CD4-positive, alpha-beta T cell (primary cell): Measurements from ENCODE around the gene GALT. TPM values are rescaled to one million over a fixed set of nuclear protein-coding genes. Genes with fewer than 3 reads are reported as not detected.

Experiments
- ATAC-seq: fragments of 200-7000 bp; cut with Tn5 transposase; one replicate; pipeline ENCODE4 v1.10.0; 2022; ENCODE audit warnings: mild to moderate bottlenecking; ENCODE audit not compliant: poor library complexity
- CTCF ChIA-PET: fragments of 350-600 bp; sonication (Branson Sonifier 250); formaldehyde crosslinking; loops from one replicate; lab custom pipeline; 2021; ENCODE audit warnings: antibody characterized with exemption, inconsistent platforms; lab: Charles Lee
- POLR2A ChIA-PET: fragments of 350-600 bp; sonication (Branson Sonifier 250); formaldehyde crosslinking; loops from one replicate; lab custom pipeline; 2021; ENCODE audit warnings: antibody characterized with exemption, inconsistent platforms; lab: Charles Lee
- DNase-seq, 14 experiments: peaks; one replicate each; pipeline ENCODE4 v3.0.0-alpha.2; 2013 to 2020; ENCODE audit warnings: mixed read lengths in 2 of 14
- H3K27ac ChIP-seq, 2 donors: one replicate each; pipeline versions ENCODE4 v1.5.1 to v1.7.0; 2013; ENCODE audit warnings: low read length in 2 of 2, low read depth in 1 of 2, mild to moderate bottlenecking in 1 of 2
- H3K27me3 ChIP-seq, 2 experiments: 1 replicate in 1 of 2; 2 replicates in 1 of 2; pipeline versions ENCODE4 v1.6.1 to v1.7.0; 2013; ENCODE audit warnings: low read length in 2 of 2, control low read depth in 1 of 2, mild to moderate bottlenecking in 1 of 2, moderate library complexity in 1 of 2; ENCODE audit not compliant: insufficient read depth in 2 of 2, control insufficient read depth in 1 of 2
- H3K36me3 ChIP-seq: one replicate; pipeline ENCODE4 v1.6.1; 2013; ENCODE audit warnings: low read length, control low read depth; ENCODE audit not compliant: insufficient read depth
- H3K4me1 ChIP-seq: one replicate; pipeline ENCODE4 v1.6.1; 2013; ENCODE audit warnings: low read length, control low read depth; ENCODE audit not compliant: insufficient read depth
- H3K4me3 ChIP-seq: one replicate; pipeline ENCODE4 v1.5.1; 2013; ENCODE audit warnings: mild to moderate bottlenecking, low read length, moderate library complexity
- H3K9me3 ChIP-seq, 2 experiments: 1 replicate in 1 of 2; 2 replicates in 1 of 2; pipeline versions ENCODE4 v1.6.1 to v1.7.0; 2013; ENCODE audit warnings: low read length in 2 of 2, mild to moderate bottlenecking in 2 of 2, control low read depth in 1 of 2, moderate library complexity in 1 of 2; ENCODE audit not compliant: control insufficient read depth in 1 of 2, insufficient read depth in 1 of 2
- H3K27ac Mint-ChIP-seq: one replicate; pipeline ENCODE4 v1.8.0; 2020; ENCODE audit warnings: mixed read lengths
- H3K27me3 Mint-ChIP-seq: one replicate; pipeline ENCODE4 v1.8.0; 2021; ENCODE audit warnings: mixed read lengths
- H3K36me3 Mint-ChIP-seq: one replicate; pipeline ENCODE4 v1.8.0; 2021; ENCODE audit warnings: low read depth, mixed read lengths
- H3K4me1 Mint-ChIP-seq: one replicate; pipeline ENCODE4 v1.8.0; 2021; ENCODE audit warnings: low read depth, mixed read lengths
- H3K4me3 Mint-ChIP-seq: one replicate; pipeline ENCODE4 v1.8.0; 2020; ENCODE audit warnings: mild to moderate bottlenecking, mixed read lengths
- H3K9me3 Mint-ChIP-seq: one replicate; pipeline ENCODE4 v1.8.0; 2020; ENCODE audit warnings: mixed read lengths
- CTCF ChIP-seq: fragments of 200-600 bp; IDR thresholded peaks from one replicate; pipeline ENCODE4 v1.8.0; 2022; ENCODE audit warnings: antibody characterized with exemption, mild to moderate bottlenecking
- intact Hi-C, 2 experiments: fragments of 100-400 bp; cut with DNase I in 1 of 2; cut with micrococcal nuclease in 1 of 2; formaldehyde crosslinking; loops; one replicate each; pipeline versions ENCODE4 v1.15.1 to v1.9.0; 2023 to 2025; cut with DNase I, micrococcal nuclease
- total RNA-seq, 174 experiments: library from RNA in 2 of 174; stranded (reverse) in 2 of 174; gene quantifications; one replicate each; pipeline ENCODE4 v1.2.3 and lab custom pipeline; 2021 to 2026

GALT gene
- total RNA-seq, 2 experiments from 2014 or later = 115 TPM

- POLR2A ChIA-PET = interaction anchor here (1.4 to 5.0 kb wide), 7 partner anchors 12 to 30 kb away, joined by 5 to 84 read pairs (median 13); partner anchors contain the start of genes DCTN3, GALT and RPP25L
- no peak for ATAC-seq
- H3K4me3 ChIP-seq = no peak overlapping the region
- Mint-ChIP-seq H3K4me3 (peak overlapping the region; percentile 75), H3K27me3 (peaks cover 11% of the 10 kb centered on the region), H3K4me1 (peaks cover 46% of the 10 kb centered on the region), H3K9me3 (no peaks in the 10 kb centered on the region), H3K27ac (no peak overlapping the region), H3K36me3 (peaks cover 14% of the 10 kb centered on the region)
- H3K9me3 ChIP-seq = no peaks in the 10 kb centered on the region
- peaks cover under 1 to 2% of the 10 kb centered on the region in 2 experiments for H3K27me3 ChIP-seq
- no peak for TF ChIP-seq CTCF
- intact Hi-C loops = loop anchor here (1.0 to 10.0 kb wide), 7 partner anchors 21 to 580 kb away; partner anchors contain the start of genes FANCG (in 1 of the 2), RPP25L (in 1 of the 2) and VCP (in 1 of the 2)
- no peak overlapping the region for H3K27ac ChIP-seq
- peaks cover 14% of the 10 kb centered on the region for H3K36me3 ChIP-seq
- CTCF ChIA-PET = interaction anchor here (0.8 to 3.9 kb wide), 13 partner anchors 9 to 231 kb away, joined by 3 to 41 read pairs (median 11); partner anchors contain the start of genes DCTN3, GALT and RPP25L
- DNase-seq = no peak
- peaks cover 41% of the 10 kb centered on the region for H3K4me1 ChIP-seq
Measured at GRCh38 chr9:34634551-34635248, 11.8 kb upstream of the GALT start.

- Histone ChIP-seq H3K9me3 (no peaks in the 10 kb centered on the region), H3K27ac (no peak overlapping the region)
- H3K4me1 Mint-ChIP-seq = peaks cover 46% of the 10 kb centered on the region
Measured at GRCh38 chr9:34635556-34635955, 10.9 kb upstream of the GALT start.

More at GRCh38 chr9:34635556-34635955, 10.9 kb upstream of the GALT start:
- Mint-ChIP-seq H3K27ac (no peak overlapping the region), H3K27me3 (peaks cover 2% of the 10 kb centered on the region), H3K36me3 (peaks cover 14% of the 10 kb centered on the region), H3K4me3 (peak overlapping the region; percentile 75), H3K9me3 (no peaks in the 10 kb centered on the region)
- H3K27me3 ChIP-seq = peaks cover 0 to under 1% of the 10 kb centered on the region in 2 experiments
- no peak for TF ChIP-seq CTCF
- no peak overlapping the region for H3K4me3 ChIP-seq
- intact Hi-C loops = loop anchor here (5.0 to 10.0 kb wide), 3 partner anchors 133 to 581 kb away; partner anchors contain the start of genes FANCG (in 1 of the 2) and VCP (in 1 of the 2)
- H3K4me1 ChIP-seq = peaks cover 41% of the 10 kb centered on the region
- no peak for DNase-seq
- POLR2A ChIA-PET = interaction anchor here (4.1 to 5.0 kb wide), 2 partner anchors 12 to 15 kb away, joined by 46 to 84 read pairs; partner anchors contain the start of genes DCTN3 and GALT
- H3K36me3 ChIP-seq = peaks cover 14% of the 10 kb centered on the region
- CTCF ChIA-PET = interaction anchor here (0.7 to 3.9 kb wide), 6 partner anchors 10 to 67 kb away, joined by 3 to 41 read pairs (median 18); partner anchors contain the start of genes GALT and RPP25L
- no peak for ATAC-seq
